Esophagus muscularis mucosa (tissue), 3 donors: ENCODE measurements around the gene PRKAG2.

Source experiments
- EP300 ChIP-seq: sonication (generic); formaldehyde crosslinking; IDR thresholded peaks from one replicate; pipeline ENCODE4 v1.6.1; 2017; ENCODE audit warnings: antibody characterized with exemption
- TF ChIP-seq, protein P1 (sequence below), 3 experiments: fragments of 200-600 bp in 2 of 3; fragments of 450-650 bp in 1 of 3; sonication (generic) in 2 of 3; IDR thresholded peaks; one replicate each; pipeline ENCODE4 v1.5.1; 2017 to 2019; ENCODE audit warnings: antibody characterized with exemption in 3 of 3, mild to moderate bottlenecking in 2 of 3, moderate library complexity in 1 of 3

DNA sequence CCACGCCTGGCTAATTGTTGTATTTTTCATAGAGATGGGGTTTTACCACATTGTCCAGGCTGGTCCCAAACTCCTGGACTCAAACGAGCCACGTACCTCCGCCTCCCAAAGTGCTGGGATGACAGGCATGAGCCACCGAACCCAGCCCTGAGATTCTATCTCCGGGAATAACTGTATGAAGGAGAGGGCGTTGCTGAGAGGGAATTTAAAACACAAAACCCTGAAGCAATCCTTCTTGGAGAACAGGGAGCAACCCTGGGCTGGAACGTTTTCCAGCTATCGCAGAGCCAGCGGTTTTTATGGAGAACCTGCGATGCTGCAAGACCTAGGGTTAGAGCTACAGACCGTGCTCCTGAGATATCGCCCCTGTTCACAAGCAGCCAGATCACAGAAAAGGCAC lies 144.6 kb downstream of the PRKAG2 start:
- TF ChIP-seq, protein P1, sequence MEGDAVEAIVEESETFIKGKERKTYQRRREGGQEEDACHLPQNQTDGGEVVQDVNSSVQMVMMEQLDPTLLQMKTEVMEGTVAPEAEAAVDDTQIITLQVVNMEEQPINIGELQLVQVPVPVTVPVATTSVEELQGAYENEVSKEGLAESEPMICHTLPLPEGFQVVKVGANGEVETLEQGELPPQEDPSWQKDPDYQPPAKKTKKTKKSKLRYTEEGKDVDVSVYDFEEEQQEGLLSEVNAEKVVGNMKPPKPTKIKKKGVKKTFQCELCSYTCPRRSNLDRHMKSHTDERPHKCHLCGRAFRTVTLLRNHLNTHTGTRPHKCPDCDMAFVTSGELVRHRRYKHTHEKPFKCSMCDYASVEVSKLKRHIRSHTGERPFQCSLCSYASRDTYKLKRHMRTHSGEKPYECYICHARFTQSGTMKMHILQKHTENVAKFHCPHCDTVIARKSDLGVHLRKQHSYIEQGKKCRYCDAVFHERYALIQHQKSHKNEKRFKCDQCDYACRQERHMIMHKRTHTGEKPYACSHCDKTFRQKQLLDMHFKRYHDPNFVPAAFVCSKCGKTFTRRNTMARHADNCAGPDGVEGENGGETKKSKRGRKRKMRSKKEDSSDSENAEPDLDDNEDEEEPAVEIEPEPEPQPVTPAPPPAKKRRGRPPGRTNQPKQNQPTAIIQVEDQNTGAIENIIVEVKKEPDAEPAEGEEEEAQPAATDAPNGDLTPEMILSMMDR (IDR thresholded peaks at IDR 0.05) = no peak
- no peak for TF ChIP-seq EP300
